ENCODE results near the gene NELL1. TPM values are rescaled to one million over a fixed set of nuclear protein-coding genes. Genes with fewer than 3 reads are reported as not detected.

NELL1 gene
- total and polyA plus RNA-seq, 10 donors: 0.20 TPM; not detected in 9

- no peaks in the 10 kb centered on the region for H3K4me1 ChIP-seq
Measured at GRCh38 chr11:21430537-21430936, 761.2 kb downstream of the NELL1 start.

GRCh38 chr11:21446939-21447590, 777.7 kb downstream of the NELL1 start:
- H3K4me1 ChIP-seq: no peaks in the 10 kb centered on the region
- no peak overlapping the region for H3K27ac ChIP-seq
- peaks cover 0 to 32% (median 22%) of the 10 kb centered on the region in 8 donors for H3K9me3 ChIP-seq
- no peak for TF ChIP-seq POLR2A (IDR thresholded peaks at IDR 0.05)
- TF ChIP-seq POLR2AphosphoS5 (IDR thresholded peaks at IDR 0.05): no peak
- TF ChIP-seq CTCF (IDR thresholded peaks at IDR 0.05 in 8 of 11, conservative IDR thresholded peaks at IDR 0.05 in 3 of 11): no peak
- no peaks in the 10 kb centered on the region for H3K27me3 ChIP-seq (replicated peaks in 1 of 7)
- no peaks in the 10 kb centered on the region for H3K36me3 ChIP-seq
- no peak for DNase-seq
- intact Hi-C loops (cut with DNase I; ENCODE audit: low total_unique reads): no loop called here
- H3K4me3 ChIP-seq: no peak overlapping the region
- WGBS, 5 donors: 72 to 92% (median 83%) methylated on average over 2 of the region's 2 CpGs

More at GRCh38 chr11:21430537-21430936, 761.2 kb downstream of the NELL1 start:
- WGBS, 5 donors: 71 to 86% (median 79%) methylated on average over 3 of the region's 3 CpGs
- no peak for TF ChIP-seq CTCF (IDR thresholded peaks at IDR 0.05 in 8 of 11, conservative IDR thresholded peaks at IDR 0.05 in 3 of 11)
- no peak for TF ChIP-seq POLR2AphosphoS5 (IDR thresholded peaks at IDR 0.05)
- TF ChIP-seq POLR2A (IDR thresholded peaks at IDR 0.05): no peak
- no peak for DNase-seq
- Histone ChIP-seq H3K4me3 (no peak overlapping the region), H3K27me3 (replicated peaks in 1 of 7) (no peaks in the 10 kb centered on the region), H3K27ac (no peak overlapping the region), H3K9me3 (peaks cover 0 to 8% (median 0%) of the 10 kb centered on the region in 8 donors), H3K36me3 (no peaks in the 10 kb centered on the region)
- intact Hi-C loops (cut with DNase I; ENCODE audit: low total_unique reads): no loop called here

DNA sequence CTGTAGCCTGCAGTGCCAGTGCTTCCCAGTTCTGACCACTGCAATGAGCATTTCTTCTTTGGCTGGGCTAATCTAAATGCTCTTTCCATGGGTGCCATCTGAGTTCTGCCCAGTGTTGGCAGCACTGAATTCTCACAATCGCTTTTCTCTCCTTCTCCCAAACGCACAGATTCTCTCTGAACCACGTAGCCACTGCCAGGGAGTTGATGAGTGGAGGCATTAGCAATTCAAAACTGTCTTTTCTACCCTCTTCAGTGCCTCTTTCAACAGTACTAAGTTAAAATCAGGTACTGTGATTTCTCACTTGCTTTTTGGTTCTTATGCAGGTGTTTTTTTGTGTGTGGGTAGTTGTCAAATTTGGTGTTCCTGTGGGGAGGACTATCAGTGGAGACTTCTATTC, 778.5 kb downstream of the NELL1 start:
- no peaks in the 10 kb centered on the region for H3K4me1 ChIP-seq
- DNase-seq: no peak
- WGBS, 5 donors: 67 to 78% (median 77%) methylated on average over 3 of the region's 3 CpGs
- H3K4me3 ChIP-seq: no peak overlapping the region
- no peak overlapping the region for H3K27ac ChIP-seq
- no peaks in the 10 kb centered on the region for H3K27me3 ChIP-seq (replicated peaks in 1 of 7)
- peaks cover 0 to 32% (median 22%) of the 10 kb centered on the region in 8 donors for H3K9me3 ChIP-seq
- H3K36me3 ChIP-seq: no peaks in the 10 kb centered on the region
- intact Hi-C loops (cut with DNase I; ENCODE audit: low total_unique reads): no loop called here
- TF ChIP-seq POLR2AphosphoS5 (IDR thresholded peaks at IDR 0.05): no peak
- TF ChIP-seq POLR2A (IDR thresholded peaks at IDR 0.05): no peak
- TF ChIP-seq CTCF (IDR thresholded peaks at IDR 0.05 in 8 of 11, conservative IDR thresholded peaks at IDR 0.05 in 3 of 11): no peak

DNA sequence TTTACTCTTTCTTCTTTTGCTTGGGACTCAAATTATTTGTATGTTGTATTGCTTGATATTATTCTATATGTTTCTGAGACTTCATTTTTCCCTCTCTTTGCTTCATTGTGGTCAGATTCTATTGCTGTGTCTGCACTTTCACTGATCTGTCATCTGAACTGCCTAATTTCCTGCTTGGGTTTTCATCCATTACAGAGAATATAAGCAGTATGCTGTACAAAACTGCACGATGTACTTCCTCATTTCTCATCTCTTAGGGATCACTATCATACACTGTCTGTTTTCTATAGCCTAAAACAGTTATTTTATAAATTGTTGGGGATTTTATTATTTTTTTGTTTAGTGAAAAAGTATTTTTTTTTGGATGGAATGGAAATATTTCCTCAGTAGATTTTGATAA, 786.8 kb downstream of the NELL1 start:
- H3K27me3 ChIP-seq (replicated peaks in 1 of 7): no peaks in the 10 kb centered on the region
- WGBS, 5 donors: 10 to 15% (median 13%) methylated on average over 1 of the region's 1 CpG
- H3K4me3 ChIP-seq: no peak overlapping the region
- TF ChIP-seq POLR2A (IDR thresholded peaks at IDR 0.05) (no peak), POLR2AphosphoS5 (IDR thresholded peaks at IDR 0.05) (no peak), CTCF (IDR thresholded peaks at IDR 0.05 in 8 of 11, conservative IDR thresholded peaks at IDR 0.05 in 3 of 11) (no peak)
- intact Hi-C loops (cut with DNase I; ENCODE audit: low total_unique reads): no loop called here
- peaks cover 0 to 8% (median 0%) of the 10 kb centered on the region in 8 donors for H3K9me3 ChIP-seq
- H3K4me1 ChIP-seq: no peaks in the 10 kb centered on the region
- no peak for DNase-seq
- H3K36me3 ChIP-seq: no peaks in the 10 kb centered on the region
- no peak overlapping the region for H3K27ac ChIP-seq

Measured in spleen (tissue), 11 donors.